BE2C (cell line): Measurements from ENCODE around the gene FXYD3.

Experiments used
- DNase-seq: peaks from one replicate; pipeline ENCODE4 v3.0.0-alpha.2; 2020
- H3K27me3 ChIP-seq: fragments of 250-450 bp; sonication (Bioruptor Pico); 2 replicates; pipeline ENCODE4 v1.5.1; 2020; ENCODE audit warnings: mild to moderate bottlenecking
- H3K36me3 ChIP-seq: fragments of 250-450 bp; sonication (Bioruptor Pico); 2 replicates; pipeline ENCODE4 v1.5.1; 2020; ENCODE audit warnings: mild to moderate bottlenecking
- H3K4me1 ChIP-seq: fragments of 250-450 bp; sonication (Bioruptor Pico); 2 replicates; pipeline ENCODE4 v1.5.1; 2020
- H3K4me3 ChIP-seq: 2 replicates; pipeline ENCODE4 v1.5.1; 2011; ENCODE audit warnings: low read depth, low read length
- H3K9me3 ChIP-seq: fragments of 250-450 bp; sonication (Bioruptor Pico); 2 replicates; pipeline ENCODE4 v1.5.1; 2020
- CTCF ChIP-seq: IDR thresholded peaks from 2 replicates; pipeline ENCODE4 v1.5.1; 2012; ENCODE audit warnings: mild to moderate bottlenecking, low read depth, low read length

FXYD3 gene

GRCh38 chr19:35136231-35136630 is 20.6 kb downstream of the FXYD3 start:
- no peak for TF ChIP-seq CTCF
- peaks cover 4% of the 10 kb centered on the region for H3K4me1 ChIP-seq
- no peak overlapping the region for H3K4me3 ChIP-seq

DNA sequence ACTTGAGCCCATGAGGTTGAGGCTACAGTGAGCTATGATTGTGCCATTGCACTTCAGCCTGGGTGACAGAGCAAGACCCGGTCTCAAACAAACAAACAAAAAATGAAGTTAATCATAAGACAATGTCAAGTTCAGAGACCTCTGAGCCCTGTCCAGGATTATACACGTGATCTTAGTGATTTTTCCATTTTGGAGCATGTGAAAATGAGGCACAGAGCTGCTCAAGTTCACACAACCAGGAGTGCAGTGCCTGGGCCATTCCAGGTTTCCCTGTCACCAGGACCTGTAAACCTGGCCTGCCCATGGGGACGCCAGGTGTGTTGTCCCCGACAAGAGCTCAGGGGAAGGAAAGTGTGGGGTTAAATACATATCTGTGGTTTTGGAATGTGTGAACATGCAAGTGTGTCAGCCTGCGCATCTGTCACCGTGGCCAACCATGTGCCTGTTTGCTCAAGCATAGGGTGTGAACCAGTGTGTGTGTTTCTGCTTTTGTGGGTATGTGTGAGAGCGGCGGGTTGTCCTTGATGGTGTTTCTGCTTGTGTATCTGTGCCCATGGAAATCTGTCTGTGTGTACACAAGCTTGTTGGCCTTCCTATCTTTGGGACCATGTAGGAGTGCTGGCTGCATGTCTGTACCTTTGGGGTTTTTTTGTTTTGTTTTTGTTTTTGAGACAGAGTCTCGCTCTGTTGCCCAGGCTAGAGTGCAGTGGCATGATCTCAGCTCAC is 21.5 kb downstream of the FXYD3 start:
- Histone ChIP-seq H3K9me3 (no peaks in the 10 kb centered on the region), H3K36me3 (no peaks in the 10 kb centered on the region), H3K27me3 (peaks cover 7% of the 10 kb centered on the region), H3K4me1 (peaks cover 4% of the 10 kb centered on the region), H3K4me3 (no peak overlapping the region)
- TF ChIP-seq CTCF = no peak
- DNase-seq = no peak

More at GRCh38 chr19:35136231-35136630, 20.6 kb downstream of the FXYD3 start:
- Histone ChIP-seq H3K27me3 (no peaks in the 10 kb centered on the region), H3K36me3 (no peaks in the 10 kb centered on the region), H3K9me3 (no peaks in the 10 kb centered on the region)
- no peak for DNase-seq

DNA sequence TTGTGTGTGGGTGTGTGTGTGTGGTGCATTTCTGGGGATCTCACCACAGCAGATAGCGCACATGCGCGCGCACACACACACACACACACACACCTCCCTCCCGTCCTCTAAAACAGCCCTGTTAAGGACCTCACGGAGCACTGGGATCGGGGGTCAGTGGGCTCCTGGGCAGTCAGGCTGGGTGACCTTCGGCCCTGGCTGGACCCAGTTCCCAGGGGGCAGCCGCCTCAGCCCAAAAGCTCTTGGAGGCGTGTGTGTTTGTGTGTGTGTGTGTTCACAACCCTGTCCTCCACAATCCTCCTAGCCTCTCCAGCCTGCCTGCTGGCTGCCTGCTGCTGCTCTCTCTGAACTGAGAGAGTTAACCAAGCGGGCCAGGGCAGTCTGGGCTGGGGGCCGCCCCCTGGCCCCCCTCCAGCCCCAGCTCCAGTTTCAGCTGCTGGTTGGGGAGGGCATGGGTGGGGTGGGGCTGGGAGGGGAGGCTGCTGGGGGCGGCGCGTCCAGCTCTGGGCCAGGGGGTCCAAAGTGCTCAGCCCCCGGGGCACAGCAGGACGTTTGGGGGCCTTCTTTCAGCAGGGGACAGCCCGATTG is 22.8 kb downstream of the FXYD3 start, which contains the start of gene FXYD1:
Gene FXYD1 (plus strand): TSS at position 520 of the 588 bp plus-strand sequence. CDS start 1,256 bp downstream, outside the sequence.
- no peak for TF ChIP-seq CTCF
- peaks cover 15% of the 10 kb centered on the region for H3K27me3 ChIP-seq
- peaks cover 4% of the 10 kb centered on the region for H3K4me1 ChIP-seq
- no peak for DNase-seq
- no peaks in the 10 kb centered on the region for H3K36me3 ChIP-seq
- H3K4me3 ChIP-seq = no peak within 1 kb of the TSS
- H3K9me3 ChIP-seq = no peaks in the 10 kb centered on the region

- no peaks in the 10 kb centered on the region for H3K9me3 ChIP-seq
- no peak for DNase-seq
- peaks cover 29% of the 10 kb centered on the region for H3K27me3 ChIP-seq
- no peak overlapping the region for H3K4me3 ChIP-seq
- peaks cover 4% of the 10 kb centered on the region for H3K4me1 ChIP-seq
- no peaks in the 10 kb centered on the region for H3K36me3 ChIP-seq
- TF ChIP-seq CTCF = no peak
Observed at GRCh38 chr19:35140207-35140961, 24.8 kb downstream of the FXYD3 start.

- TF ChIP-seq CTCF = peak; percentile 44
- peak; percentile 98 for DNase-seq
- H3K9me3 ChIP-seq = no peaks in the 10 kb centered on the region
- H3K36me3 ChIP-seq = no peaks in the 10 kb centered on the region
- H3K27me3 ChIP-seq = peaks cover 30% of the 10 kb centered on the region
- no peak overlapping the region for H3K4me3 ChIP-seq
- peaks cover 4% of the 10 kb centered on the region for H3K4me1 ChIP-seq
Observed at GRCh38 chr19:35140962-35141836, 25.6 kb downstream of the FXYD3 start.
